Mononuclear cell (primary cell): ENCODE data around the gene INPP5A. TPM values are rescaled to one million over a fixed set of nuclear protein-coding genes. Genes with fewer than 3 reads are reported as not detected.
"Not testable (repeated sequence)": the region's sequence is repeated elsewhere in the genome, so short reads cannot be mapped to it uniquely, and the experiment has no call there.

Source experiments
- H3K27me3 ChIP-seq: 2 replicates; pipeline ENCODE4 v1.6.0; 2011; ENCODE audit warnings: low read length, control low read depth; ENCODE audit not compliant: insufficient read depth
- H3K4me1 ChIP-seq: 2 replicates; pipeline ENCODE4 v1.5.1; 2011; ENCODE audit warnings: mild to moderate bottlenecking, low read length, control low read depth; ENCODE audit not compliant: insufficient read depth
- H3K4me3 ChIP-seq: 2 replicates; pipeline ENCODE4 v1.5.1; 2011; ENCODE audit warnings: mild to moderate bottlenecking, low read length, moderate library complexity
- H3K9me3 ChIP-seq: 2 replicates; pipeline ENCODE4 v1.5.1; 2011; ENCODE audit warnings: low read depth, mild to moderate bottlenecking, control low read depth, low read length
- total RNA-seq: library from RNA; depleted of rRNA; stranded (reverse); fragments of >200 nt; gene quantifications from one replicate; pipeline ENCODE4 v1.2.3, GENCODE V29; 2012

The INPP5A gene
- total RNA-seq, 1 donor = 18.6 TPM

DNA sequence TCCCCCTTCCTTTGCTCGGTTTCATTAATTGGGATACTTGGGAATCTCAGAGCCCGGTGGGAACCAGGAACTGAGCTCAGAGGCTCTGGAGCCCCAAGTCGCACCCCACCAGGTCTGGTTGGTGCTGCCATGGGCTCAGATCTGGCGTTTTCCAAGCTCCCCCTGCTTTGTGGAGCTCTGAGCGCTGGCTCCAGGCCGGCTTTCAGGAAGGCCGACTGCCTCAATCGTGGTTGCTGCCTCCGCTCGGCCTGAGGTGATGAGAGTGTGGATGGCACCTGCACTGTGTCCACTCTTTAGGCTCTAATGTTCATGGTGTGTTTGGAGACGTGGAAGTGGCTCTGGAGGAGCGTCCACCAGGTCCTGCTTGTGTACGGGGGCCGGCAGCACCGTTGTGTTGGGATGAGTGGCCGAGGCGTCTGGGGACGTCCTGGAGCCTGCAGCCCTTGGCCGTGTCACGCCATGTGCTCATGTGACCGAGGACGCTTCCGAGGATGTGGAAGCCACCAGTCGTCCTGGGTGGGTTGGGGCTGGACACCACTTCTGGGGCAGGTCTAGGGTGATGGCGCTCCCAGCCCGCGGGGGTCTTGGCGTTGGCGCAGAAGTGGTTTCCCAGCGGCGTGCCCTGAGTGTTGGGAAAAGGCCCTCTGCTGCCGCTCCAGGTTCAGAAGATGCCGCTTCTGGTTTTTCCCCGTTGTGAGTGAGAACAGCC lies 8.2 kb downstream of the INPP5A start:
- H3K4me3 ChIP-seq = no peak overlapping the region
- no peaks in the 10 kb centered on the region for H3K27me3 ChIP-seq
- H3K4me1 ChIP-seq = peaks cover 87% of the 10 kb centered on the region

DNA sequence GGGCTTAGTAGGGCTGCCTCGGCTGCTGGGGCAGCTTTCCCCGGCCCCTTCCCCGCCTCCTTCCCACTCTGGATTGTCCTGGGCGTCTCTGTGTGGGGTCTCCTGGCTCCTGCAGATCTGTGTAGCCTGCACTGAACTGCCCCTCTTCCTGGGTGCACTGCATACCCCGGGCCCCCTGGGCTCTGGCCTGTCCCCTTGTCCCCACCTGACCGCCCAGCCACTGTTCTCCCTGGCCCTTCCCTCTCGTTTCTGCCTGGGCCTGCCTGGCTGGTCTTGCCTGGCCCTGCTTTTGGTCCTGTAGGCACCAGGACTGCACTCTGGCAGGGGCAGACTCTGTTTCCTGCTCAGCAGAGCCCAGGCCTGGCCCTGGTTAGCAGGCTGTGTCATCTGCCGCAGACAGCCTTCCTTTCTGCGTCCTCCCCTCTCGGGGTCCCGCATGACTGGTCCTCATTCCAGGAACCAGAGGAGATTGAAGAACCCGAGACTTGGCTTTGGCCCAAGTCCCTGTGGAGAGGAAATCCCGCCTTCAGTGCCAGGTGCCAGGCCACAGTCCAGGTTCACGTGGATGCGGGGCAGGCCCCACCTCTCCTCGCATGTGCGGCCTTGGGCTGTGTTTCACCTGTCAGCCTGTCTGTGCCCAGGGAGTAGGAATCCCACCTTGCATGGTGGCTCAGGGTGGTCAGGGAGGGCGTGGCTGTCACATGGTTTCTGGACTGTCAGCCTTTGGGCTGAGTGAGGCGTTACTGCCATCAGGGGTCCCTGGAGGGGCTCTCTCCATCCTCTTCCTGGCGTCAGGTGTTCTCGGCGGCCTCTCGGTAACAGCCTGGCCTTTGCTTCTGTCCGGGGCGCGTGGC lies 9.2 kb downstream of the INPP5A start:
- Histone ChIP-seq H3K4me1 (peaks cover 87% of the 10 kb centered on the region), H3K27me3 (no peaks in the 10 kb centered on the region), H3K4me3 (no peak overlapping the region), H3K9me3 (no peaks in the 10 kb centered on the region)

More for the DNA sequence above, 8.2 kb downstream of the INPP5A start:
- H3K9me3 ChIP-seq = no peaks in the 10 kb centered on the region

DNA sequence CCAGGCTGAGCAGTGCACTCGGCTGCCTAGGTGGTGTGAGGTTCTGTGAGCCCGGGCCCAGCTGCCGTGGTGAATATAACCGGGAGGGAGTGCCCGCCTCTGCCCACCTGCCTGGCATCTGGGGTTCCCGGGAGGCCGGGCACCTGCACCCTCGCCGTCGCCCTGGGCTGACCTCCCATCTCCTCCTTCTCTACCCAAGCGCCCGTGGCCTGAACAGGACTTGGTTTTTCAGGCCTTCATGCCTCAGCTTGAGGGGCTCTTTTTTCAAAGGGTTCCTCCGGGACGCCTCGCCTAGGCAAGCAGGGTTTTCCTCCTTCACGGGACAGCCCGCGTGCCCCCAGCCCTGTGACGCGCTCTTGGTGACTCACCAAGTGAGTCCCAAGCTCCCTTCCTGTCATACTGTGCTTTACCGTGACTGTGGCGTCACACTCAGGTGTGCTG lies 9.9 kb downstream of the INPP5A start:
- Histone ChIP-seq H3K9me3 (no peaks in the 10 kb centered on the region), H3K4me3 (no peak overlapping the region), H3K4me1 (peaks cover 84% of the 10 kb centered on the region), H3K27me3 (no peaks in the 10 kb centered on the region)

DNA sequence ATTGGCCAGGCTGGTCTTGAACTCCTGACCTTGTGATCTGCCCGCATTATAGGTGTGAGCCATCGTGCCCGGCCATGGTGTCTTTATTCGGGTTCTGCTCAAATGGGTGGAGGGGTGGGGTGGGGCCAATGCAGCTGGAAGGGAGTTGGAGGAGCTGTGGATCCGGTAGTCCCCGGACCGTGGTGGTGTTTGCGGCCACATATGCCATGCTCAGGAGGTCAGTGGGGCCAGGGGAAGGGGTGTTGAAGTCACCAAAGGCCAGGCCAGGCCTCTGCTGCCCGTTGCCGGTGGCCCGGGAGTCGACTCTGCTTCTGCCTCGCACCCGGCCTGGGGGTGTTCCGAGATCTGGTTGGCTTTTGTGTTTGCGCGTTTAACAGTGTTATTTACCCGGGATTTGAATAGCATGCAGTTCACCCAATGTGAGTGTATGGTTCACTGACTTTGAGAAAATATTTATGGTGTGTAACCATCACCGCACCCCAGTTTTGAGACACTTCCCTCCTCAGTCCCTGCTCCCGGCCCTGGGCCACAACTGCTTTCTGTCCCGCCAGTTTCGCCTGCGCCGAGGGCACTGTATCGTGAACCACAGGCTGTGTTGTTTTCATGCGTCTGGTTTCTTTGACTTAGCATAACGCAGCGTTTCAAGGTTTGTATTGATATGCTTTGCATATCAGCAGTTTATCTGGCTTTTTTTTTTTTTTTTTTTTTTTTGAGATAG lies 10.7 kb downstream of the INPP5A start:
- Histone ChIP-seq H3K4me1 (peaks cover 82% of the 10 kb centered on the region), H3K9me3 (no peaks in the 10 kb centered on the region), H3K4me3 (no peak overlapping the region), H3K27me3 (no peaks in the 10 kb centered on the region)

DNA sequence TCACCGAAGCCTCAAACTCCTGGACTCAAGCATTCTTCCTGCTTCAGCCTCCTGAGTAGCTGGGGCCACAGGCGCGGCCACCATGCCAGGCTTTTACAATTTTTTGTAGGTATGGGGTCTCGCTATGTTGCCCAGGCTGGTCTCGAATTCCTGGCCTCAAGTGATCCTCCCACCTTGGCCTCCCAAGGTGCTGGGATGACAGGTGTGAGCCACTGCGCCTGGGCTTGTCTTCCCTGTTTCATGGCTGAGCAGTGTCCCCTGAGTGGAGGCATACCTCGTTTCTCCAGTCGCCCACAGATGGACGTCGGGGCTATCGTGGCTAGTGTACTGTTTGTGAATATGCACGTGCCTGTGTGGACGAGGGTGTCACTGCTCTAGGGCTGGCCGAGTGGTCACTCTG lies 11.3 kb downstream of the INPP5A start:
- Histone ChIP-seq H3K27me3 (no peaks in the 10 kb centered on the region), H3K4me1 (peaks cover 78% of the 10 kb centered on the region), H3K4me3 (no peak overlapping the region), H3K9me3 (no peaks in the 10 kb centered on the region)

DNA sequence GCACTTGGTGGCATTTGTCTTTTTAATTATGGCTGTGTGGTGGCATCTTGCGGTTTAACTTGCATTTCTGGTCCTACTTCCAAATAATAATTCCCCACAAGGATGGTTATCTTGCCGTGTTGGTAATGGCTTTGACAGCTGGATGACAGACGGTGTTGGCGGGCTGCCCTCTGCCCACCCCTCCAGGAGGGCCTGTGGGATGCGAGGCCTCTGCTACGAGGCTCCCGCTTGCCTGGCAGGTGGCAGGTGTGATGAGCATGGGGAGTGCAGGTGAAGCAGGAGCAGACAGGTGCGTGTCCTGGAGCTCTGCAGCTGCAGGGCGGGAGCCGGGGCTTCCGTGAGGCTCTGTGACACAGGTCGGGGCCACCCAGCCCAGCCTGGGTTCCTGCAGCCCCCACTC lies 11.8 kb downstream of the INPP5A start:
- H3K4me3 ChIP-seq = no peak overlapping the region
- no peaks in the 10 kb centered on the region for H3K9me3 ChIP-seq
- no peaks in the 10 kb centered on the region for H3K27me3 ChIP-seq
- peaks cover 78% of the 10 kb centered on the region for H3K4me1 ChIP-seq

DNA sequence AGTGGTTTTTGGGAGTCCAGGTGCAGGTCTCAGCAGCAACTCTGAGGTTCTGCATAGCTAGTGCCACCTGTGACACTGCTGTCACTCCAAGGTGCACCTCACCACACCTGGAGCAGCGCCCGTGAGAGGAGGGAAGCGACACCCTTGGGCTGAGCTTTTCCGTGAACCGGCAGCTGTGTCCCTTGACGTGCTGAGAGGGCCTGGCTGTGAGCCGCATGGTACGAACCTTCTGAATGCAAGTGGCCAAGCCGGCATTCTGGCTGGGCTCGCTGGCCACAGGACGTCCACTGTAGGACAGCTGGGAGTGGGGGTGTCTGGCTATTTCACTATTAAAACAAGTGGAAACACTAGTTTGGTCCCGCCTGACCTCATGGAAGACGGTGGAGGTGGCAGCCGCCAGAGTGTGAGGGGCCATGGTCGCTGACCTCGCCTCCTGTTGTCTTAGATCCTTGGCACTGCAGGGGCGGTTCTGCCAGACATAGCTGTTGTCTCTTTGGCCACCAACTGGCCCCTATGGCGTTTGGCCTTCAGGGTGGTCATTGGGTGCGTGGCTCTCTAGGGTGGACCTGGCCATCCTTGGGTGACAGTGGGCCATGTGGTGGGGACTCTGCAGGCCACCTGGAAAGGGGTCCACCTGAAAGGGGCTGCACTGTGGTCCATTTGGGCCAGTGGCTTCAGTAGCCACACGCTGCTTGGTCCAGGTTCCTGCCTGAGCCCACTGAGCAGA lies 12.9 kb downstream of the INPP5A start:
- no peaks in the 10 kb centered on the region for H3K9me3 ChIP-seq
- no peak overlapping the region for H3K4me3 ChIP-seq
- no peaks in the 10 kb centered on the region for H3K27me3 ChIP-seq
- peaks cover 78% of the 10 kb centered on the region for H3K4me1 ChIP-seq

DNA sequence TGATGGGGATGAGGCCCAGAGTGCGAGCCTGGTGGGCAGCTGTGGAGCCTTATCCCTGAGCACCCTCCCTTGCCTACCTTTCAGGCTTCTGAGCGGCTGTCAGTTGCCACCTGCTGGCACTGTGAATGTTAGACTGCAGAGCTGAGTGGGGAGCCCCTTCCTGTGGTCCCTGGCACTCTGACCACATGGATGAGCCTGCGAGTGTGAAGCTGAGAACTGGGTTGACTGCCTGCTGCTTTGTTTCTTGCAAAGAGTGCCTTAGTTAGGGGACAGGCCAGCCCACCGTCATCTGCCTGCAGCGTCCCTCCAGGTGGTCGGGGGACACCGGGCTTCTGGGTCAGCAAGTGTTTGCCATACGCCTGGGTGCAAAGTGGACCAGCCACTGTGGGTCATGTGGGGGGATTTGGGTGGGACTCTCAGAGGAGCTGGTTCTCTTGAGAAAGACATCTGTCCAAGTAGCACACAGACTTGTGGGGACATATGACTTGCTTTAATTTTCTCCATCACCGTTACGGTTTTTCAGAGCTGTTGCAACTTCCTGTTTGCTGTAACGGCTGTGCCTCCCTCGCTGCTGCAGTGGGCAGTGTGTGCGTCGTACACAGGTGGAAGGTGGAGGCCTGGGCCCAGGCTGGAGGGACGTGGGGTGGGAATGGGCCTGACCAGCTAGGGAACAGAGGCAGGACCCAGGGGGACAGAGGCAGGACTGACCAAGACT lies 13.7 kb downstream of the INPP5A start:
- H3K4me3 ChIP-seq = no peak overlapping the region
- no peaks in the 10 kb centered on the region for H3K9me3 ChIP-seq
- no peaks in the 10 kb centered on the region for H3K27me3 ChIP-seq
- H3K4me1 ChIP-seq = peaks cover 78% of the 10 kb centered on the region

DNA sequence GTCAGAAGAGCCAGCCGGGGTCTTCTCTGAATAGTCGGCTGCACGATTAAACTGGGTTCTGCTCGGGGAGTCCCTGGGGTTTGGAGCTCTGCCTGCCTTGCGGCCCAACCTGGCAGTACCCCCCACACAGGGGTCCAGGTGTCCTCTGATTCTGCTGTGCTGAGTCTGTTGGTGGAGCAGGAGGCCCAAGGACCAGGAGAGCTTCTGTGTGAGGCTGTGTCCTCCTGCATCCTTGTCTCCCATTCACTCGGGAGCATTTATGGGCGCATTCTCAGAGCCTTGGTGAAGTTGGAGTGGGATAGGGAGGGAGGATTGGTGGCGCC lies 14.2 kb downstream of the INPP5A start:
- peaks cover 78% of the 10 kb centered on the region for H3K4me1 ChIP-seq
- no peaks in the 10 kb centered on the region for H3K9me3 ChIP-seq

DNA sequence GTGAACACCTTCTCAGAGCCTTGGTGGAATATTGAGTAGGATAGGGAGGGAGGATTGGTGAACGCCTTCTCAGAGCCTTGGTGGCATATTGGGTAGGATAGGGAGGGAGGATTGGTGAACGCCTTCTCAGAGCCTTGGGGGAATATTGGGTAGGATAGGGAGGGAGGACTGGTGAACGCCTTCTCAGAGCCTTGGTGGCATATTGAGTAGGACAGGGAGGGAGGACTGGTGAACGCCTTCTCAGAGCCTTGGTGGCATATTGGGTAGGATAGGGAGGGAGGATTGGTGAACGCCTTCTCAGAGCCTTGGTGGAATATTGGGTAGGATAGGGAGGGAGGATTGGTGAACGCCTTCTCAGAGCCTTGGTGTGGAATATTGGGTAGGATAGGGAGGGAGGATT lies 15.0 kb downstream of the INPP5A start:
- not testable (repeated sequence) for H3K9me3 ChIP-seq, H3K27me3 ChIP-seq, H3K4me3 ChIP-seq
- peaks cover 74% of the 10 kb centered on the region for H3K4me1 ChIP-seq

More for the DNA sequence above, 14.2 kb downstream of the INPP5A start:
- H3K27me3 ChIP-seq = no peaks in the 10 kb centered on the region
- H3K4me3 ChIP-seq = no peak overlapping the region

DNA sequence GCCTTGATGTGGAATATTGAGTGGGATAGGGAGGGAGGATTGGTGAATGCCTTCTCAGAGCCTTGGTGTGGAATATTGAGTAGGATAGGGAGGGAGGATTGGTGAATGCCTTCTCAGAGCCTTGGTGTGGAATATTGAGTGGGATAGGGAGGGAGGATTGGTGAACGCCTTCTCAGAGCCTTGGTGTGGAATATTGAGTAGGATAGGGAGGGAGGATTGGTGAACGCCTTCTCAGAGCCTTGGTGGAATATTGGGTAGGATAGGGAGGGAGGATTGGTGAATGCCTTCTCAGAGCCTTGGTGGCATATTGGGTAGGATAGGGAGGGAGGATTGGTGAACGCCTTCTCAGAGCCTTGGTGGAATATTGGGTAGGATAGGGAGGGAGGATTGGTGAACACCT lies 16.0 kb downstream of the INPP5A start:
- not testable (repeated sequence) for H3K9me3 ChIP-seq, H3K27me3 ChIP-seq, H3K4me3 ChIP-seq
- peaks cover 64% of the 10 kb centered on the region for H3K4me1 ChIP-seq

DNA sequence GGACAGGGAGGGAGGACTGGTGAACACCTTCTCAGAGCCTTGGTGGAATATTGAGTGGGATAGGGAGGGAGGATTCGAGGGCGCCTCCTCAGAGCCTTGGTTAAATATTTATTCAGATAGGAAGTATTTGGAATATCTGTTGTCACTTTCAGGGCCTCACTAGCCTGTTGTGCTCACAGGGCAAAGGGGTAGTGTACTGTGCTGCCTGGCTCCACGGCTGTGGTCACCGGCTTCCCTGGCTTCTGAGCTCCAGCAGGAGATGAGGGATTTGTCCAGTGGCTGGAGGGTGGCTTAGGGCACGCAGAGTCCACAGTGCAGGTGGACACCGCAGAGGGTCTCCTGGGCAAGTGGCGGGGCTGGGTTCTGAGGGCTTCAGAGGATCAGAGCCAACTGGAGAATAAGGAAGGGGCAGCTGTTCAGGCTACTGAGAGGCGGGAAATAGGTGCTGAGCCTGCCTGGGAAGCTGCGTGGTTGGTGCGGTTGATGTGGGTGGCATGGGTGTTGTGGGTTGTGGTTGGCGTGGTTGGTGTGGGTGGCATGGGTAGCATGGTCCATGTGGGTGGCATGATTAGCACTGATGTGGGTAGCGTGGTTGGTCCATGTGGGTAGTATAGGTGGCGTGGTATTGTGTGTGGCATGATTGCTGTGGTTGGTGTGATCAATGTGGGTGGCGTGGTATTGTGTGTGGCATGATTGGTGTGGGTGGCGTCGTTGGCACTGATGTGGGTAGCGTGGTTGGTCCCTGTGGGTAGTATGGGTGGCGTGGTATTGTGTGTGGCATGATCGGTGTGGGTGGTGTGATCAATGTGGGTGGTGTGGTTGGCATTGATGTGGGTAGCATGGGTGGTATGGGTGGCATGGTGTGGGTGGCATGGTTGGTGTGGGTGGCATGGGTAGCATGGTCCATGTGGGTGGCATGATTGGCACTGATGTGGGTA lies 16.7 kb downstream of the INPP5A start:
- H3K9me3 ChIP-seq = no peaks in the 10 kb centered on the region
- H3K4me3 ChIP-seq = no peak overlapping the region
- H3K4me1 ChIP-seq = peaks cover 58% of the 10 kb centered on the region
- H3K27me3 ChIP-seq = no peaks in the 10 kb centered on the region

DNA sequence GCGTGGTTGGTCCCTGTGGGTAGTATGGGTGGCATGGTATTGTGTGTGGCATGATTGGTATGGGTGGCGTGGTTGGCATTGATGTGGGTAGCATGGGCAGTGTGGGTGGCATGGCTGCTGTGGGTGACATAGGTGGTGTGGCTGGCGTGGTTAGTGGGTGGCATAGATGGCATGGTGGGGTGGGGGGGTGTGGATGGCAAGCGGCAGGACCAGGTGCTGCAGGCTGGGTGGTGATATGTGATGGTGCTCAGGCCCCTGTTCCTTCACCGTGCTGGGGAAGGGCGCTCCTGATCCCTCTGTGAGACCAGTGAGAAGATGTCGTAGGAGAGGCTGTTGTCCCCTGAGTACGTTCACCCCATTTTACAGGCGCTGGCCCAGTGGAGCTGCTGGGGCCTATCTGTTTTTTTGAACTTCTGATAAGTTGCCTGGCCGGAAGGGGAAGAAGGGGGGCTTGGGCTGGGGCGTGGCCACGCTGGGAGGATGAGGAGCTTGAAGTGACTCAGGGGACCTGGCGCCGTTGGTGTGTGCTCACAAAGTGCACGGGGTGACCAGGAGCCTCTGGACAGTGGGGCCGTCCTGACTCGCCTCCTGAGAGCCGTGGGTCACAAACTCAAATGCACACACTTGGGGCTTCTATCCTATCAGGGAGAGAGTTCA lies 17.5 kb downstream of the INPP5A start:
- Histone ChIP-seq H3K4me1 (peaks cover 62% of the 10 kb centered on the region), H3K9me3 (no peaks in the 10 kb centered on the region), H3K27me3 (no peaks in the 10 kb centered on the region), H3K4me3 (no peak overlapping the region)
